Stimulated activated CD4-positive, alpha-beta T cell treated with anti-CD3 and anti-CD28 coated beads, Interleukin-2, amount 100 ng/mL, for 24 hours (primary cell): ENCODE results near the gene UTY.
"Not testable (repeated sequence)": the region's sequence is repeated elsewhere in the genome, so short reads cannot be mapped to it uniquely, and the experiment has no call there.

Experiments
- DNase-seq, 2 donors: peaks; one replicate each; pipeline ENCODE4 v3.0.0-alpha.2; 2020

The UTY gene

GRCh38 chrY:13296176-13296890 lies 183.5 kb downstream of the UTY start:
- no peak for DNase-seq

GRCh38 chrY:13295026-13295425 lies 184.8 kb downstream of the UTY start:
- no peak for DNase-seq

- DNase-seq, result no peak
Measured at GRCh38 chrY:13291199-13291598, 188.6 kb downstream of the UTY start.

GRCh38 chrY:13282151-13283054 lies 197.4 kb downstream of the UTY start:
- not testable (repeated sequence) for DNase-seq

GRCh38 chrY:13279561-13279960 lies 200.3 kb downstream of the UTY start:
- DNase-seq, result no peak

GRCh38 chrY:13271706-13272105 lies 208.1 kb downstream of the UTY start:
- DNase-seq, result no peak

- DNase-seq, result not testable (repeated sequence)
Measured at GRCh38 chrY:13253941-13254440, 225.8 kb downstream of the UTY start.

GRCh38 chrY:13250421-13250820 lies 229.4 kb downstream of the UTY start:
- no peak for DNase-seq

GRCh38 chrY:13243716-13244115 lies 236.1 kb downstream of the UTY start:
- DNase-seq, result no peak

GRCh38 chrY:13233901-13234300 lies 245.9 kb downstream of the UTY start:
- DNase-seq, result no peak

- DNase-seq, result no peak
Measured at GRCh38 chrY:13233118-13233517, 246.7 kb downstream of the UTY start.

- no peak for DNase-seq
Measured at GRCh38 chrY:13227354-13227953, 252.4 kb downstream of the UTY start.

GRCh38 chrY:13210961-13211646 lies 268.7 kb downstream of the UTY start:
- no peak for DNase-seq

GRCh38 chrY:13205214-13205613 lies 274.6 kb downstream of the UTY start:
- DNase-seq, result no peak
